Stimulated activated CD8-positive, alpha-beta memory T cell treated with anti-CD3 and anti-CD28 coated beads, Interleukin-4, amount 100 ng/mL, for 4 hours (primary cell): ENCODE data around the gene ACKR1.

Experiments used
- DNase-seq, 2 donors: peaks; one replicate each; pipeline ENCODE4 v3.0.0-alpha.2; 2020; ENCODE audit warnings: low read depth in 2 of 2, low spot score in 1 of 2

The ACKR1 gene

DNA sequence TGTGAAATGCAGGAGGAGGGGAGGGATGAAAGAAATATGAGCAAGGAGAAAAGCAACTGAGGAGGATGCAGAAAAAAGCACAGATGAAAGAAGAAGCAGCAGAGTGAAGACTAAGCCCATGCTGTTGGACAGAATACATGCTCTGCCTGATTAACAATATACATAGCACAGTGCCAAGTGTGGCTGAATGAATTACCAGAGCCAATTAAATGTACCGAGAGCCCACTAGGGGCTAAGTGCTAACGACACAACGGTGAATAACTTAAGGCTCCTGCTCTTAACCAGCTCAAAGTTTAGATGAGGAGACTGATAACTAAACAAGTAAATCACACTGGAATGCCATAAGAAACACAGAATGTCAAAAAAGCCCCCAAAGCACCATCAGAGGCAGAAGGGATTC lies 17.6 kb upstream of the ACKR1 start:
- no peak for DNase-seq

DNA sequence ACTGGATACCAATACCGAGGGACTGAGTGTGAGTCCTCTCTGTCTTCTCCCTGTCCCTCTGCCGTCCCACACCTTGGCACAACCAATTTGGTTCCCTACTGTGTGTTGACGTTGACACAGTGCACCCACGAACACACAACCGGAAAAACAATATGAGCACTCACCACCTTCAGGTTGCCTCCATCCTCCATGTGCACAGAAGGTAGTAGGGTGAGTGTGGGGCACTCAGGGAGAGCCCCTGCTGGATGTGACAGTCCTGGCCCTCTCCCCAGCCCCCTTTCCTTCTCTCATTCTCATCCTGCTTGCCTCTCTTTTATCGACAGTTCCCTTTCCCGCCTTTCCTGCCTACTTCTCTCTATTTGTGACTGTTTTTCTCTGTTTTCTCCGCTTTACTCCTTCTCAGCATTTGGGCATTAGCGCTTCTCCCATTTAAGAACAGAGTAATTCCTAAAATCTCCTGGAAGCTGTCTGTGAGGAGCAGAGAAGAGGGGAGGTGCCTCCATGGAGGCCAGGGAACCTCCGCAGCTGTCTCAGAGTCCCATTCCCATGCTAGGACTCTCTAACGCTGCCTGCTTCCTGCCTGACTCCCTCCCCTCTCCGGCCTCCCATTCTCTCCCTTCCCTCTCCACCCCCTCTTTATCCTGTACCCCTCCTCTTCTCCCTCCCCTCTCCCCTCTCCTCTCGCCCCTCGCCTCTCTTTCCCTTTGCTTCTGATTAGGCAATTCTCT lies 16.9 kb upstream of the ACKR1 start:
- no peak for DNase-seq

DNA sequence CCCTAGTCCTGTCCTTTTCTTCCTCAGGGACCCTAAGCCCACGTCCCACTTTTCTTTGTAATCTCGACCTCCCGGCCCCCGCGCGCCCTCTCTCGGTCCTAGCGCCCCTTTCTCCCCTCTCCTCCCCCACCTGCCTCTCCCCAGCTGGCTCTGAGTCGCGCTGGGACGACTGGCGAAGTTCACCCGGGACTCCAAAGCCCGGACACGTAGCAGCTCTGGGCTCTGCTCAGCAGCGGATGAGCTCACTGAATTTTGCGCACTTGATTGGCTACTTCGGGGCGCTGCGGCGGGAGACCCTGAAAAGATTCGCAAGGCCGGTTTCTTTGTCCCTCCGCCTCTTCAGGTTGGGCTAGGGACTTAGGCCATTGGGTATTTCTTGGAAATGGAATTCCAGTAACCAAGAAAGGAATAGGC lies 16.3 kb upstream of the ACKR1 start:
- DNase-seq = no peak

DNA sequence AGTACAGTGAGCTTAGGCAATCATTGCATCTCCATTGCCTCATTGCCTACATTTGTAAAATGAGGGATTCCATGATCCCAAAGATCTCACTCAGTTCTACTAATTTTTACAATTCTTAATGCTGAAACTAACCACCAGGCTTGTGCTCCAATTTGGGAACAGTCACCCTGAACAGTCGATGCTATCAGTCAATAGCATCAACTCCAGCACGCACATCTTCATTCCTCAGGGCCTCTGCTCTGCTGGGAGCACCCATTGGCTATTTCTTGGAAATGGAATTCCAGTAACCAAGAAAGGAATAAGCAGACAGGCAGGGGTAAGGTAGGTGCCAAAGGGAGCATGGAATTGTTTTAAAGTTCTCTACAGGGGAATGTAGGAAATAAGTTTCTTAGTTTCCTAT lies 14.2 kb upstream of the ACKR1 start:
- DNase-seq = no peak

DNA sequence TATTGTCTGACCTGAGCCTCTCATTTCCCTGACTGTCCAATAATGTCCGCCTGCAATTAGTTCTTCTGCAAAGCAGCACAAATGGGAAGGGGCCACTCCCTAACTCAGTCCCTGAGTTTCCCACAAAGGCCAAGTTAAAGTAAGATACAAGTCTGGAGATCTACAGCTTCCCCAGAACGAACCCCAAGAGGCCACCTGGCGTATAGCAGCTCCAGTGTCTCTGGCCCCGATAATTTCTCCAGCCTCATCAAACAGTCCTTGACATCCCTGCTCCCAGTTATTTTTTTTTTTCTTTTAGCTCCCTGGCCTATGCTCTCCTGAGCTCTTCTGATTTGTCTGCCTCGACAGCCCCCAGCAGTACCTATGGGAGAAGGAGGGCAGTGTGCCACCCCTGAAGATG lies 8.1 kb upstream of the ACKR1 start:
- no peak for DNase-seq

DNA sequence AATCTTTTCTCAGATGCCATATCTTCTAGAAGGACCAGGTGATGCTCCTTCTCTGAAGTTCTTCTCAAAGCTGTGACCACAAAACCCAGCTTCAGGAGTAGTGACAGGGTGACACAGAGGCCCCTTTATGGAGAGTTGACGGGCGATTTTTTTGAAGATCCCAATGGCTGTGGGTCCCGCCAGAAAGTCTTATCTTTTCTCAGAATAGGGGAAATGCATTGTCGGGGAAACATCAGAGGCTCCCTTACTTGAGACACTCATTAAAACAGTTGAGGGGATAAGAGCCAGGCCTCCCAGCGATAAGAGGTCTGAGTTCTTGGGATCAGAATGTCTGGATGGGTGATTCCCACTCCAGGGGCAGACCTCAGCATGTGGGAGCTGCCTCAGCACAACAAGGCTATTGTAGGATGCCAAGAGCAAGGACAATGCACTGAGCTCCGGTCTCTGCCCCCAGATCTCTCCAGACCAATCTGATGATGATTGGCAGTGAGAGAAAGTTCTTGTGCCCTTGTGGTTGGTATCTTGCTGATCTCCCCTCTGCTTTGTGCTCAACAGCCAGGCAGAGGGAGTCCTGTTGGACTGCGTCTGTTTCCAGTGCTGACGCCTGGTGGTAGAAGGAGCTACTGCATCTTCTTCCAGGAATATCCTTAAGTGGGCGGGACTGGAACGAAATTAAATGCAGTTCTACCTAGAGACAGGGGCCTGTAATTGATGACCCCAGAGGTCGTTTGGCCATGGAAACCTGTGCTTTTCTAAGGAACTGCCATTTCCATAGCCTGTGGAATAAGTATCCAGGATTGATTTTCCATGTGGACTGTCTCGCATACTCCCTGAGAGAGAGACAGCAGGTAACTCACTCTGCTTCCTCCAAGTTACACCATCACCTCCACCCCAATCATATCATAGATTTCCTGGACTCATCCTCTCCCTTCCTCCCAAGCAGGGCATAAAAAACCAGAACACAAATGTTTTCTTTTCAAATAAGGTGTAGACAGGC lies 6.8 kb upstream of the ACKR1 start:
- DNase-seq = peak in 1 of 2 donors; percentile 7

DNA sequence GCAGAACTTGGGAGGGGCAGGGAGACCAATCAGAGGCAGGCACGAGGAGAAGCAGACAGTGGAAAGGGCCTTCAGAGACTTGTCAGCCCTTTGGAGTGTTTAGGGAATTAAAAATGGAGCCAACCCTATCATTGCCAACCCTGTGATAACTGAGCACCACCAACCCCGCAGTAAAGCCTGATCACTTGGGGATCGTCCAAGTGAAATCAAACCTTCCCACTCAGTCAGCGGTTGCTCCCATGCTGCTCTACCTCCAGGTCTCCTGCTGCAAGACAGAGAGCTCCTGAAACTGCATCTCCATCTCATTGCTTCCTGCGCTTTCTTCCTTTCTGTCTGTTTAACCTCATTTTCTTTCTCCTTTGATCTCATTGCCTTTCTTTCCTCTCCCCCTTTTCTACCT lies 4.8 kb upstream of the ACKR1 start:
- DNase-seq = no peak

DNA sequence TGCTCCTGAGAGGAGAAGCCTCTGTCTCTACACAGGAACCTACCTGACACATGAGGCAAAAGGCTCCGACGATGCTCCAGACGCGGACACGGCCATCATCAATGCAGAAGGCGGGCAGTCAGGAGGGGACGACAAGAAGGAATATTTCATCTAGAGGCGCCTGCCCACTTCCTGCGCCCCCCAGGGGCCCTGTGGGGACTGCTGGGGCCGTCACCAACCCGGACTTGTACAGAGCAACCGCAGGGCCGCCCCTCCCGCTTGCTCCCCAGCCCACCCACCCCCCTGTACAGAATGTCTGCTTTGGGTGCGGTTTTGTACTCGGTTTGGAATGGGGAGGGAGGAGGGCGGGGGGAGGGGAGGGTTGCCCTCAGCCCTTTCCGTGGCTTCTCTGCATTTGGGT lies 3.9 kb upstream of the ACKR1 start:
- DNase-seq = no peak

DNA sequence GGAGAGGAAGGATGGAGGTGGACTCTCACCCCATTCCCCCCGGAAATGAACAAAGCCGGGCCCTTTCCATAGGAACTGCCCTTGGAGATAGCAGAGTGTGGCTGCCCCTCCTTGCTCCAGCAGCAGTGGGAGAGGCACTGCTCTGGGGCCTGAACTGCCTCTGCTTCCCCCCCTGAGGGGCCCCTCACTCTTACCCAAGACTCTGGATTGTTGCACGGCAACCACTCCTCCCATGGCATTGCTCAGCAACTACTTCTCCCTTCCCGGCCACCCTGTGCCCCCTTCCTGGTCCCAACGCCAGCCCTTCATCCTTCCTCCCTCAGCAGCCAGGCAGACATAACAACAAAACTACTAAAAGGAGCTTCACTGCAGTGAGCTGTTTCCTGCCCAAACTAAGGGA lies 3.0 kb upstream of the ACKR1 start:
- DNase-seq = no peak

DNA sequence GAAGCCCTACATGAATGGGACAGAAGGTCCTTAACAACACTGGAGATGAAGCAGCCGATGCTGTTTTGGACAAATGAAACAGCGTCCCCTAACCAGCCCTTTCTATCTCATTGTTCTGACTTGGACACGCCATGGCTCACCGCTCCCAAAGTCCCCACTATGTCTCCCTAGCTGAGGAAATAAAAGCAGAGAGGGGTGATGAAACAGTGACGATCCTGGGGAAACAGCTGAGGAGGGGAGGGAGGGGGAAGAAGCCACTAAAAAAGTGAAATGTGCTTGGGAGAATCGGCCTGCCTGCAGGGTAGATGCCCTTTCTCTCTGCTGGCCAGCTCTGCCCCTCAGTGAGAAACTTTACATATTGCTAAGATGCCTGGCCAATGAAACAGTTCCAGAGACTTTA lies 1.1 kb upstream of the ACKR1 start:
- no peak for DNase-seq

DNA sequence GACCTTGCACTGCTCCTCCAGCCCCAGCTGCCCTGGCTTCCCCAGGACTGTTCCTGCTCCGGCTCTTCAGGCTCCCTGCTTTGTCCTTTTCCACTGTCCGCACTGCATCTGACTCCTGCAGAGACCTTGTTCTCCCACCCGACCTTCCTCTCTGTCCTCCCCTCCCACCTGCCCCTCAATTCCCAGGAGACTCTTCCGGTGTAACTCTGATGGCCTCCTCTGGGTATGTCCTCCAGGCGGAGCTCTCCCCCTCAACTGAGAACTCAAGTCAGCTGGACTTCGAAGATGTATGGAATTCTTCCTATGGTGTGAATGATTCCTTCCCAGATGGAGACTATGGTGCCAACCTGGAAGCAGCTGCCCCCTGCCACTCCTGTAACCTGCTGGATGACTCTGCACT lies 550 bp downstream of the ACKR1 start:
- no peak for DNase-seq

DNA sequence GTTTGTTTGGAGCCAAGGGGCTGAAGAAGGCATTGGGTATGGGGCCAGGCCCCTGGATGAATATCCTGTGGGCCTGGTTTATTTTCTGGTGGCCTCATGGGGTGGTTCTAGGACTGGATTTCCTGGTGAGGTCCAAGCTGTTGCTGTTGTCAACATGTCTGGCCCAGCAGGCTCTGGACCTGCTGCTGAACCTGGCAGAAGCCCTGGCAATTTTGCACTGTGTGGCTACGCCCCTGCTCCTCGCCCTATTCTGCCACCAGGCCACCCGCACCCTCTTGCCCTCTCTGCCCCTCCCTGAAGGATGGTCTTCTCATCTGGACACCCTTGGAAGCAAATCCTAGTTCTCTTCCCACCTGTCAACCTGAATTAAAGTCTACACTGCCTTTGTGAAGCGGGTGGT lies 1.4 kb downstream of the ACKR1 start:
- no peak for DNase-seq

DNA sequence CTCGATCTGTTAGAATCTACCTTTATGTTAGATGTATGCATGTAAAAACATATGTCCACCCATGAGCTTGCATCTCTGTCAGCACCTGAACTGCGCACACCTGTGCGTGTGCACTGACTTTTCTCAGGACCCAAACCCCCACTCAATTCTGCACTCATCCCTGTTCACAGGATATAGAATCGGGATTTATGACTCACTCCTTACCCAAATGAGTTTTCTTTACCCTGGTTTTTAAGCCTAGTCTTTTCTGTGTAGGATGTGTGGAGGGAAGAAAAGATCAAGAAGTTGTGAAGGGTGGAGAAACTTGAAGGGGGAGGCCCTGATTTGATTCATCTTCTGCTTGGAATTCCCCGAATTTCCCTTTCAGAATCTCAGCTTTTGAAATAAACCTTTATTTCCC lies 2.4 kb downstream of the ACKR1 start:
- DNase-seq = no peak

DNA sequence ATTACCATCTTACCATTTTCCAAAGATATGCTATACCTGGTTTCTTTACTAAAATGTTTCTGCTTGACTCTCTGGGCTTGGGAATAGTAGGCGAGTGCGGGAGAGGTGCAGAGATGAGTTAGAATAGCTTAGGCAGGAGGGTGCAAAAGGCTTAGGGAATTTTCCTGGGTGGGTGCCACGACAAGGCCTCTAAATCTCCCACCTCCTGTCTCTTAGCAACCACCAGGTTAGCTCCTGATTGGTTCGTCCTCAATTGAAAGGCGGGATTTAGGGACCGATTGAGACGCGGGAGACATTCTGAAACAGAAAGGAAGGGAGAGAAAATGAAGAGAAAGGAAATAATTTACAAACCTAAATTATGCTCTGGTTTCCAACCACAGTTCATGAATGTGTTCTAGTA lies 3.1 kb downstream of the ACKR1 start:
- no peak for DNase-seq

DNA sequence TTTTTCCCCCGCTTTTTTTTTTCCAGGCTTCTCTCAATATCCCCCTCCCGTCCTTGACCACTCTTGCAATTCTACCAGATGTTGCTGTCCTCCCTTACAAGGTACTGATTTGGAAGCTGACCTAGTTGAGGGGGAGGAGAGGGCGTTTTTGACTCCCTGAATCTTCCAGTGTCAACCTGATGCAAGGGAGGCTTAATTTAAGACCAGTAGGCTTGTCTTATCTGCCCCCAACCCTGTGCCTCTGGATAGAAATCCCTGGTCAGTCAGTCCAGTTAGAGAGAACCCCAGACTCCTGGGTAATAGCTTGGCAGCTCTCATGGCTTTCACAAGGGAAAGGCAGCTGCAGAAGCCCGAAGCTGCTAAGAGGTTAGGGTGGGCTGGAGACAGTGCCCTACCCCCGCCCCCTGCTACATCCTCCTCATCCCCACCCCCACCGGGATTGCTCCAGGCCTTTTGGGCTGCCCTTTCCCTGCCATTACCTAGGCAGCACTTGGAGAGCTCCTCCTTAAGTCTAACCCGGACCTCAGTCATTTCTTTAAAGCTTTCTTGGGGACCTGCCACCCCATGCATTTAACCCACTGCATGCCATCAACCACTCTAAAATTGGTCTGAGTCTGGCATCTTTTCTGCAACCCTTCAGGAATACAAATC lies 3.6 kb downstream of the ACKR1 start:
- no peak for DNase-seq

DNA sequence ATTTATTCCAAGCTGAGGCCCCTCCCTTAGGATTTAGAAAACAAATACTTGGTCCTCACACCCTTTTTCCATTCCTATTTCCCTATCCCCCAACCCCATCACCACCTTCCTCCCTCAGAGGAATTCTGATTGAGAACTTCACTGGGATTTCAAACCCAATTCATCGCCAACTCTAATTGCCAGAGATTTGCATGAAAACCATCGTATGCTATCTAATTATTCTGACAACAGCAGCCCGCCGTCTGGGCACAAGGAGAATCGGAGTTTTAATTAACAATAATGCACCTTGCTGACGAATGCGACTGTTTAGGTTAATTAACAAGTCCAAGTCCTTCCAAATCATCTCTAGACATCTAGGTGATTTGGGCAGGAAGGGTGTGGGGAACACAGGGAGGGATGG lies 4.4 kb downstream of the ACKR1 start:
- DNase-seq = no peak

DNA sequence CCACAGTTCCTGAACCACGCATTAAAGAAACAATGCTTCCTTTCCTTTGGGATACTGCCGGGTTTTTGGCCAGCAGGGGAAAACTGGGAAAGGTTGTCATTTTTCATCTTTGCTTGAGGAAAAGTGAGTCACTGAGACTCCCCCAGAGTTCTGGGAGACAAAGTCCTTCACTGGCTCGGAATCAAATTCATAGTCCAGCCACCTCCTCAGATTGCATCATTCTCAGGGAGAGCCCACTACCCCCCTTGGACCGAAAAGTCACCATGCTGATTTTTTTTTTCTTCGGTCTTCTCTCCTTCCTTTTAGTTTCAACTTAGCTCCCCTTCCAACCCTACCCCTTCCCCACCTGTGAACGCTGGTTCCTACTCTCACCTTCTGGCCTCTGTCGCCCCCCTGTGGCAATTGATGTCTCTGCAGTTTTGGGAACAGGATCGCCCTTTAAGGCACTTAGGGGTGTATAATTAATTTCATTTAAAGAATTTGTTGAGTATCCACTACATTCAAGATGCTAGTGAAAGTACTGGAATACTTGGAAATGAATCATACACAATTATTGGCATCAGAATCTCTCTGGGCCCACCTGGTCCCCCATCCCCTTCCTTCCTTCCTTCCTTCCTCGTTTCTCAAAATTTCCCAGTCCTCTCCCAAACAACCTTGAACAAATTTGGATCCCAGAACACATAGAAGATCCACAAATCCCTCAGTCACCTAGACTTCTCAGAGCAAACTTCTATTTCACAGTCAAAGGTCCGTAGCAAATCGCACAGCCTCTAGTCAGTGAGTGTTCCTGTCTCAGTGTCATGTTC lies 6.9 kb downstream of the ACKR1 start:
- peak in 1 of 2 donors; percentile 10 for DNase-seq

DNA sequence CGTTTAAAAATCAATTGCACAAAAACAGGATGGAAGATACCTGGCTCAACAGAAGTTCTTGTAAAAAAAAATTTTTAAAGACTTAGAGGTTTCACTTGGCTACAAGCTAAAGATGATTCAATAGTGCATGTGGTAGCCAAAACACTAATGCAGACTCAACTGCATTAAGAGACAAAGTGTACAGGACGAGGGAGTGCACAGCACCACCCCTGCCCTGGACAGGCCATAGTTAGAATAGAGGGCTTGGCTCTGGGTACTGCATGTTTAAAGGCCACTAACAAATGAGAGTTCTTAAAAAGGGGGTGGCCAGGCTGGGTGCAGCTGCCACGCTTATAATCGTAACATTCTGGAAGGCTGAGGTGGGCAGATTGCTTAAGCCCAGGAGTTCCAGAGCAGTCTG lies 7.9 kb downstream of the ACKR1 start:
- no peak for DNase-seq

DNA sequence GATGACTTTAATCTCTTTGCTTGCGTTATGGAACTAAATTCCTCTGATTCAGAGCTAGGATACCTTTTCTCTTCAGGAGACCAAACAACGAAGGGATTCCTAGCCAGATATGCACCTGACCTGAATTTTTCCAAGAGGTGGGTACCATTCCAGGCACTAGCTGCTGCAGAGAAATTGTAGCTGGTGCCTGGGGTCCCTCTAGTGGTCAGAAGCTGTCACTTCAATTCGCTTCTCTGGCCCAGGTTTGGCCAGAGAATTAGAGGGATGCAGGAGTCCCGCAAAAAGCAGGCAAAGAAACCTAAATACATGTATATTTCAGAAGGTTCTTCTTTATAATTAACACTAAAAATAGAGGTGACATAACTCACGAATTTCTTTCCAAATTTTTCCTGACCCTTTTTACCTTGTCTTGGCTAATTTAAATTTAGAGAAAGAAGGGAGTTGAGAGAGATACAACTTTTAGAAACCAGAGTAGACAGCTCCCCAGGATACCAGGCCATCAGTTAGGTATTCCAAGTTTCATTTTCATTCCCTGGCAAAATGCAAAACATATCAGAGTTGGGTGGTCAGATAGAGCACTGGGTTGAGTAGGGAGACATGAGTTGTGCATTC lies 9.6 kb downstream of the ACKR1 start:
- no peak for DNase-seq
